ENCODE measurements around the gene FAM53A.

The FAM53A gene

GRCh38 chr4:1594871-1595788 lies 89.0 kb downstream of the FAM53A start:
- no peak for DNase-seq (ENCODE audit: low read depth in 4 of 4, low spot score in 1 of 4)

GRCh38 chr4:1593881-1594345 lies 90.2 kb downstream of the FAM53A start:
- no peak for DNase-seq (ENCODE audit: low read depth in 4 of 4, low spot score in 1 of 4)

- no peak for DNase-seq (ENCODE audit: low read depth in 4 of 4, low spot score in 1 of 4)
Measured at GRCh38 chr4:1593458-1593857, 90.7 kb downstream of the FAM53A start.

GRCh38 chr4:1592709-1593417 lies 91.2 kb downstream of the FAM53A start:
- no peak for DNase-seq (ENCODE audit: low read depth in 4 of 4, low spot score in 1 of 4)

- DNase-seq (ENCODE audit: low read depth in 4 of 4, low spot score in 1 of 4): no peak
Measured at GRCh38 chr4:1592068-1592708, 91.9 kb downstream of the FAM53A start.

- DNase-seq (ENCODE audit: low read depth in 4 of 4, low spot score in 1 of 4): no peak
Measured at GRCh38 chr4:1591107-1591506, 93.0 kb downstream of the FAM53A start.

- DNase-seq (ENCODE audit: low read depth in 4 of 4, low spot score in 1 of 4): no peak
Measured at GRCh38 chr4:1590244-1590643, 93.9 kb downstream of the FAM53A start.

Data from stimulated activated CD4-positive, alpha-beta T cell treated with anti-CD3 and anti-CD28 coated beads, Interleukin-1b, Interleukin-23, amount 100 ng/mL, for 24 hours (primary cell).